Activated T-cell treated with anti-CD3 and anti-CD28 coated beads, Interleukin-2, amount 50 U/mL, for 72 hours (primary cell): ENCODE measurements around the gene PSMD5. TPM values are rescaled to one million over a fixed set of nuclear protein-coding genes. Genes with fewer than 3 reads are reported as not detected.
A peak's percentile ranks its signal among the peaks of the same experiment; 100 is the strongest.

Source experiments
- ATAC-seq, 2 donors: fragments of 150-1000 bp; cut with Tn5 transposase; replicated peaks in 1 of 2; 2 replicates each; pipeline ENCODE4 v1.10.0; 2021; ENCODE audit warnings: moderate library complexity in 2 of 2, mild to moderate bottlenecking in 1 of 2
- DNase-seq, 2 donors: peaks; one replicate each; pipeline ENCODE4 v3.0.0; 2021 to 2022; ENCODE audit warnings: mixed read lengths in 1 of 2
- H3K27ac Mint-ChIP-seq: one replicate; pipeline ENCODE4 v1.8.0; 2022; ENCODE audit warnings: mild to moderate bottlenecking, moderate library complexity, mixed read lengths
- H3K27me3 Mint-ChIP-seq: one replicate; pipeline ENCODE4 v1.8.0; 2022; ENCODE audit warnings: low read depth, mixed read lengths
- H3K36me3 Mint-ChIP-seq, 2 donors: one replicate each; pipeline ENCODE4 v1.8.0; 2022; ENCODE audit warnings: mixed read lengths in 2 of 2, mild to moderate bottlenecking in 1 of 2; ENCODE audit not compliant: insufficient read depth in 2 of 2
- H3K4me1 Mint-ChIP-seq: one replicate; pipeline ENCODE4 v1.8.0; 2022; ENCODE audit warnings: low read depth, mixed read lengths
- H3K4me3 Mint-ChIP-seq, 2 donors: one replicate each; pipeline ENCODE4 v1.8.0; 2022; ENCODE audit warnings: mild to moderate bottlenecking in 2 of 2, mixed read lengths in 2 of 2, moderate library complexity in 2 of 2
- H3K9me3 Mint-ChIP-seq, 2 donors: one replicate each; pipeline ENCODE4 v1.8.0; 2022; ENCODE audit warnings: mixed read lengths in 2 of 2
- total RNA-seq, 2 donors: library from RNA; stranded (reverse); gene quantifications; one replicate each; pipeline ENCODE4 v1.2.3, GENCODE V29; 2022

PSMD5 gene
- total RNA-seq = 10 to 100 TPM; 48.6 to 59.0 TPM

DNA sequence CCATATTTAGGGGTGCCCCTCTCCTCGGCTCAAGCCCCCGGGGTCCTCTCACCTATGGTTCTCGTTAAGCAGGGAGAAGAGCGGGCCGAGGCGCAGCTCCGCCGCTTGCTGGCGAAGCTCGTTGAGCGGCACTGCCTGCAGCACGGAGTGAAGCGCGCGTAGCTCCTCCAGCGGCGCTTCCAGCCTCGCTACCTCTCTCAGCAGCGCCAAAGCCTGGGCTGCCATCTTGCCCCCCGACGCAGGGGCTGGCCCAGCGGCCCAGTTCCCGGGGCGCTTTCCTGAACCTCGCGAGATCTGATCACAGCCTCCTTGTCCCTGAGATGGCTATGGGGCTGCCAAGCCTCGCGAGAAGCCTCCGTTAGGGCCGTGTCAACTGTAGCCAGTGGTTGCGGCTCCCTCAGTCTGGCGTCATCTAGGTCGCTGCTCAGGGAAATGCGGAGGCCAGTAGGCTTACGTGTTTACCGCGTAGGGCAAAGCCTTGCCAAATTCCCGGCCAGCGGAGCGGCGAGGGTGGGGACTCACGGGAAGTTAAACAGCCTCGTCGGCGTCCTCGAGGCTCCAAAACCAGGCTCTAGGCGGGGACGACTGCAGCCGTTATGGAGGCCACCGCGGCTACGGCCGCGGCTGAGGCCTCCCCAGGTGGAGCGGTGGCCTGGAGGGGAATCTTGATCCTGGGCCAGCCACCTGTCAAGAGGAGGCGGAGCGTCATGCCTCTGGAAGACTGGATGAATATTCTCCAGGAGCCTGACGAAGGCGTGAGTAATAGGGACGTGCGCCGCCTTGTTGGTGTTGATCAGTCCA lies at the start of gene PSMD5:
Gene PSMD5 (minus strand): TSS at position 238 of the 801 bp plus-strand sequence. CDS start 13 bp downstream, at position 225.
- no peaks in the 10 kb centered on the region for H3K9me3 Mint-ChIP-seq

DNA sequence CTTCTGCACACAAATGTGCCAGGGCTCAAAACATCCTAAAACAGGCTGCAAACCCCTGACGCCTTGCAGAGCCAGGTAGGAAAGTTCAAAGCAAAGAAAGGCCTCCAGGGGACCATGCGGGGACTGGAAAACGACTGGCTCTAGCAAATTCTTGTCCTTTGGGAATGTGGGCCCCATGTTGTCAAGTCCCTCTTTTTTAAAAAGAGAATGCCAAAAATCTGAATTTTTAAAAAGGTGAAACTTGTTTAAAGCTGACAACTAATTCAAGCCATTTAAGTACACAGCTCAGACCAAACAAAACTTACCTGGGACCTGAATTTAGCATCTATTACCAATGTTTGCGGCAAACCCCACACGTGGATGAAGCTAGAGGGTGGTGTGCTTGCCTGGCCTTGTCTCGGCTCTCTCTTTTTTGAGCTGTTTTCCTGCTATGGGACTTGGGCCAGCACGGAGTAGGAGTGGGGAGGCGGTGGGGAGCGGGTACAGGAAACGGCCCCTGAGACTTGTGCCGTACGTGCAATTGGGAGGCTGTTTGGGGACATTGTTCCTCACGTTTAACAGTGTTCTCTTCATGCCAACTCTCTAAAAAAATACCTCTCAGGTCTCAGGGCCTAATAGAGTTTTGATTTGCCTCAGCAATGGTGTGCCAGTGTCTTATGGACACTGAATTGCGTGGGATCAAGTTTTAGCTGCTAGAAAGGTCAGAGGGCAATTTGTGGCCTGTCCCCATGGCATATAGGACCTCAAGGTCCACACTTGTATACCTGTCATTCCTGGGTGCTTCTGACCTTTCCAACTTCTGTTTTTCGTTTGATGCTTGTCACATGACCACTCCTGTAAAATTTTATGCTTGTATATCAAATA lies 49.4 kb upstream of the PSMD5 start:
- ATAC-seq (peak; percentile 12 to 25), DNase-seq (no peak)
- Mint-ChIP-seq H3K9me3 (no peaks in the 10 kb centered on the region), H3K4me3 (peak overlapping the region; percentile 75 to 88), H3K4me1 (peaks cover 90% of the 10 kb centered on the region), H3K27me3 (no peaks in the 10 kb centered on the region), H3K27ac (peak overlapping the region; percentile 100), H3K36me3 (peaks cover 2% of the 10 kb centered on the region in 2 donors)

More for the DNA sequence above, at the start of gene PSMD5:
- H3K4me1 Mint-ChIP-seq = peaks cover 75% of the 10 kb centered on the region
- DNase-seq (peak; percentile 97 to 98), ATAC-seq (peak; percentile 88 to 90)
- peak within 1 kb of the TSS; percentile 98 to 100 for H3K4me3 Mint-ChIP-seq
- peaks cover 5 to 14% of the 10 kb centered on the region in 2 donors for H3K36me3 Mint-ChIP-seq
- H3K27me3 Mint-ChIP-seq = no peaks in the 10 kb centered on the region
- peak within 1 kb of the TSS; percentile 99 for H3K27ac Mint-ChIP-seq

DNA sequence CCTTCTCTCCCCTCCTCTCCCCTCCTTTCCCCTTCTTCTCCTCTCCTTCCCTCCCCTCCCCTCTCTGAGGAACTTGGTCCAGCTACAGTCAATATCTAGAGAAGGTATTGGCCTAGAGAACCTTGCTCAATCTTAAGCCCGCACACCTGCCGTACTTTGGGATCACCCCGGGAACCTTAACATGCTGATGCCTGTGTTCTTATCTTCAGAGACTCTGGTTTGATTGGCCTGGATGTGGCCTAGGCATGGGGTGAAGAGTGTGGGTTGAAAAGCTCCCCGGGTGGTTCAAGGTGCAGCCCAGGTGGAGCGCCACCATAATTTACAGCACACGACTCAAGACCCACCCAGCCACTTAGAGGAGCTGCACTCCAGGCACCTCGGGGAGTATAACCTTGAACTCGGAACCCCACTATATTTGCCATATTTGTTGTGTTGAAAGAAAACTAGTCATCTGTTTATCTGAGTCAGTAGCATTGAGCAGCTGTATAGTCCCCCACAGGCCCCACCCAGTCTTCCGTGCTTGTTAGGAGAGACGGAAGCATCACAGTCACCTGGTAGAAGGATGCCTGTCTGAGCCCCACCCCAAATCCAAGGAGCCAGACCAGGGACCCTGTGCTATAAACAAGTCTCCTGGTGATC lies 48.6 kb upstream of the PSMD5 start:
- Mint-ChIP-seq H3K4me1 (peaks cover 90% of the 10 kb centered on the region), H3K9me3 (no peaks in the 10 kb centered on the region), H3K36me3 (peaks cover 0 to 2% of the 10 kb centered on the region in 2 donors), H3K27me3 (no peaks in the 10 kb centered on the region), H3K27ac (peak overlapping the region; percentile 100), H3K4me3 (peak overlapping the region; percentile 75 to 88)
- ATAC-seq (peak; percentile 61 to 65), DNase-seq (peak; percentile 76 to 78)

DNA sequence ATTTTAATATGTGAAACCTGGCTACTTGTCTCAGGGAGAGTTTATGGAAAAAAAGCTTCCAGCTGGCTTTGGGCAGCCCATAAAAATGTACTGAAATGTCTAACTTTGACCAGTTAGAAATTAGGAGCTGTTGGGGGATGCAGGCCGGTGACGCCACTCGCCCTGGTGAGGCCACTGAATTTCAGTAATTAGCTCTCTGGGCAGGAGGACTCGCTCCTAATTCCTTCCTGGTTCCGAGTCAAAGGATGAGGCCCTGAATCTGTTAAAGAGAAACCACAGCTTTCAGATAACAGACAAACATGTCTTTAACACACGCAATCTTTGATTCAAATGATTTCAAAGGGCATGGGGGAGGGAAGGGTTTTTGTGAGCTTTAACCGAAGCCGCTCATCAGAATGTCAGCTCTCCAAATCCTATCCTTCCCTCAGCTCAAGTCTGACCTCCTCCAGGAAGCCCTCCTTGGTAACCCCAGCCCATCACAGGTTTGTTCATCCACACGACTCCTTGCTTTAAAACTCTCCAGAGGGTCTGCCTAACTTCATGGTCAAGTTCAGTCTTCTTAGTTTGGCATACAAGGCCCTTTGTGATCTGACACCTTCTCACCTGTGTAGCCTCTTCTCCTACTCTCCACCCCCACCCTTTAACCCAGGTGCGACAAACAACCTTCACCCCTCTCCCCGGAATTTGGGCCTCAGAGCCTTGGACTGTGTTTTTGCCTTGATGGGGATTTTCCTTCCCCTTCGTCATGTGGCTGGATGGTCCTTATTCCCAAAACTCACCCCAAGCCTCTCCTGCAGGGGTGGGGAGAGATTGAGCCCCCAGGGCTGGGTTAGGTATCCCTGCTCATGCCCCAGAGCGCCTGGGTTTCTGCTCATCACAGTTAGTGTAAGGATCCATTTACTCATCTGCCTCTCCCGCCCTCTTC lies 47.9 kb upstream of the PSMD5 start:
- peak in 1 of 2 donors; percentile 0 for ATAC-seq
- Mint-ChIP-seq H3K4me1 (peaks cover 90% of the 10 kb centered on the region), H3K36me3 (peaks cover 0 to 2% of the 10 kb centered on the region in 2 donors)

DNA sequence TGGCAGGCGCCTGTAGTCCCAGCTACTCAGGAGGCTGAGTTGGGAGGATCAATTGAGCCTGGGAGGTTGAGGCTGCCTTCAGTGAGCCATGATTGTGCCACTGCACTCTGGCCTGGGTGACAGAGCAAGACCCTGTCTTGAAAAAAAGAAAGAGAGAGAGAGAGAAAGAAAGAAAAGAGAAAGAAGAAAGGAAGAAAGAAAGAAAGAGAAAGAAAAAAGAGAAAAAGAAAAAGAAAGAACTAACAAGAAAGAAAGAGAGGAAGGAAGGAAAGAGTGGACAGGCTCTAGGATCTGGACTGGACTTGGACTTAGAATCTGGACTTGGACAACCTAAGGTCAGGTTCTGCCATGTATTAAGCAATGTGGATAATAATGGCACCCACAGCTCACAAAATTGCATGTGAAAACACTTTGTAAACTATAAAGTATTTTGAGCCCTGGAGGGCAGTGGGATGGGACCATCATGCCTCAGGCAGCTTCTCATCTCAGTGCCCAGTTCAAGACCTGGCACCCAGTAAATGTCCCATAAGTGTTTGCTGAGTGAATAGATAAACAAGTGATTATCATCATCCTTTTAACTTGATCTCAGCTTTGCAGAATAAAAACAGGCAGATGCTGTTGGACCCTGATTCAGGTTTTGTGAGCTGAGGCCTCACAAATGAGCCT lies 47.0 kb upstream of the PSMD5 start:
- H3K36me3 Mint-ChIP-seq = peaks cover 0 to 2% of the 10 kb centered on the region in 2 donors
- H3K4me3 Mint-ChIP-seq = peak overlapping the region; percentile 75 to 88
- ATAC-seq = no peak

More for the DNA sequence above, 47.9 kb upstream of the PSMD5 start:
- Mint-ChIP-seq H3K27ac (peak overlapping the region; percentile 100), H3K27me3 (no peaks in the 10 kb centered on the region), H3K9me3 (no peaks in the 10 kb centered on the region), H3K4me3 (peak overlapping the region; percentile 75 to 88)
- DNase-seq = no peak

DNA sequence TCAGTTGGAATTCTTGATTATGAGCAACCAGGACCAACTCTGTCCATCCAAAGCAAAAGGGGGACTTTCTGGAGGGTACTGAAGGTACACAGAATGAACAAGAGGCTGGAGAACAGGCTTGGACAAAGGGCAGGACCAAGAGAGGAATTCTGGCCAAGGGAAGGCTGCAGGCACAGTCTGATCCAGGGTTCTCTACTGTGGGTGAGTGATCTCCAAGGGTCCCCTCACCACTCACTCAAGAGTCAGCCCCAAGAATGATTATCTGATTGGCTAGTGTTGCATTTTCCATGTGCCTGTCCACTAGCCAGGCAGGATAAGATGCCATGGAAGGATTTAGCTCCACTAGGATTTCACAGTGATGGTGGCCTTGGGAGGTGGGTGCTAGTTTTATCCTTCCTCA lies 45.9 kb upstream of the PSMD5 start:
- H3K27me3 Mint-ChIP-seq = no peaks in the 10 kb centered on the region
- no peak overlapping the region for H3K4me3 Mint-ChIP-seq
- DNase-seq (no peak), ATAC-seq (no peak)
- H3K36me3 Mint-ChIP-seq = peaks cover 0 to 2% of the 10 kb centered on the region in 2 donors
- H3K27ac Mint-ChIP-seq = peak overlapping the region; percentile 100
- H3K4me1 Mint-ChIP-seq = peaks cover 83% of the 10 kb centered on the region
- no peaks in the 10 kb centered on the region for H3K9me3 Mint-ChIP-seq

More for the DNA sequence above, 47.0 kb upstream of the PSMD5 start:
- H3K27me3 Mint-ChIP-seq = no peaks in the 10 kb centered on the region
- no peak for DNase-seq
- H3K27ac Mint-ChIP-seq = peak overlapping the region; percentile 100
- peaks cover 84% of the 10 kb centered on the region for H3K4me1 Mint-ChIP-seq
- H3K9me3 Mint-ChIP-seq = no peaks in the 10 kb centered on the region

DNA sequence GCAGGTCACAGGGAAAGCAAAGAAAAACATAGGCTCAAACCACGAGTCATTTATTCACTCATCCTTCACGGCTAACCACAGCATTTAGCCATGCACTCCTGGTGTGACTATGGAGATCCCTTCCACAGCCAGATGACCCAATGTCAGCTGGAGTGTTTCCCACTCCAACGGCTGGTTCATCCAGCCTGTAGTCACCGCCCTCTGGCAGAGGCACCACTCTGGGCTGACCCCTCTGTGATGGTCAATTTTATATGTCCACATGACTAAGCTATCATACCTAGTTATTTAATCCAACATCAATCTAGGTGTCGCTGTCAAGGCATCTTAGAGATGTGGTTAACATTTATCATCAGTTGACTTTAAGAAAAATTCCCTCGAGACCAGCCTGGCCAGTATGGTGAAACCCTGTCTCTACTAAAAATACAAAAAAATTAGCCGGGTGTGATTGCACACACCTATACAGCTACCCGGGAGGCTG lies 43.8 kb upstream of the PSMD5 start:
- Mint-ChIP-seq H3K36me3 (no peaks in the 10 kb centered on the region), H3K27ac (peak overlapping the region; percentile 86), H3K4me1 (peaks cover 80% of the 10 kb centered on the region), H3K27me3 (no peaks in the 10 kb centered on the region), H3K9me3 (no peaks in the 10 kb centered on the region), H3K4me3 (no peak overlapping the region)
- DNase-seq (no peak), ATAC-seq (peak; percentile 3 to 25)

DNA sequence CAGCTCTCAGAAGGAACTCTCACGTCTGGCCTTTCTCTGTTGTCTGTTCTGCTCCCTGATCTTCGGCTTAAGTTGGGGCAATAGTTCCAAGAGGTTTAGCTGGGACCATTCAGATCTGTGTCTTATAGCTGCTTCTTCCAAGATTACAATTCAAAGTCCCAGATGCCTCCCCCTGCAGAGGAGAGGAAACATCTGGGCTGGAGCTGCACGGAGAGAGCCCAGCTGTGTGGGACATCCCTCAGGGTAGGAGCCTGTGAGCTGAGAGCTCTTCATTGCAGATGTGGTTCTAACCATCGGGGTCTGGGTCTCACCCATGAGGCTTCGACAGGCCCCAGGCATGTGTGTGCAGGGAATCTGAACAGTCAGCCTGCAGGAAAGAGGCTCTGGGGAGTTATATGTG lies 43.2 kb upstream of the PSMD5 start:
- no peaks in the 10 kb centered on the region for H3K27me3 Mint-ChIP-seq
- no peaks in the 10 kb centered on the region for H3K9me3 Mint-ChIP-seq
- no peaks in the 10 kb centered on the region for H3K36me3 Mint-ChIP-seq
- H3K27ac Mint-ChIP-seq = peak overlapping the region; percentile 38
- H3K4me3 Mint-ChIP-seq = no peak overlapping the region
- H3K4me1 Mint-ChIP-seq = peaks cover 80% of the 10 kb centered on the region
- DNase-seq (no peak), ATAC-seq (no peak)

DNA sequence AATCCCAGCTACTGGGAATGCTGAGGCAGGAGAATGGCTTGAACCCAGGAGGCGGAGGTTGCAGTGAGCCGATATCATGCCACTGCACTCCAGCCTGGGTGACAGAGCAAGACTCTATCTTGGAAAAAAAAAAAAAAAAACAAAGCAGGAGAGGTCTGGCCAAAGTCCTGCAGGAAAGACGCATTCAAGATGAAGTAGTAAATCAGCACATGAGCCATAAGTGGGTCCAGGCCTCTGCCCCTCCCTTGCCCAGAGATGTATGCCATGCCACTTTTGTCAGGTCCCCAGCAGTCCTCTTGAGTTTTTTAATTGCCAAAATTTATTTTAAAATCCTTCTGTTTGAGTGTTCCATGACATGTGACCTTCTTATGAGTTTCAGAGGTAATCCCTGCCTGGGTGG lies 42.7 kb upstream of the PSMD5 start:
- Mint-ChIP-seq H3K4me3 (no peak overlapping the region), H3K27ac (no peak overlapping the region), H3K4me1 (peaks cover 80% of the 10 kb centered on the region), H3K36me3 (no peaks in the 10 kb centered on the region), H3K9me3 (no peaks in the 10 kb centered on the region), H3K27me3 (no peaks in the 10 kb centered on the region)
- no peak for DNase-seq
- ATAC-seq = no peak

DNA sequence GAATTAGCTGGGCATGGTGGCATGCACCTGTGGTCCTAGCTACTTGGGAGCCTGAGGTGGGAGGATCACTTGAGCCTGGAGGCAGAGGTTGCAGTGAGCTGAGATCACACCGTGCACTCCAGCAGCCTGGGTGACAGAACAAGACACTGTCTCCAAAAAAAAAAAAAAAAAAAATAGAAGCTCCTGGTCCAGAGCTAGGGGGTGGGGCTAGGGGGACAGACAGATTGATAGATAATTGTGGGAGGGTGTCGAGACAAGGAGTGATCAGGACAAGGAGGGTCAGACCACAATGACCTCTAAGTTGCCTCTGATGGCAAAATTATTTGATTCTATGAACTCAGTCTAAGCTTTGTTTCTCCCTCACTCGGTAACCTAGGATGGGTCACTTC lies 40.9 kb upstream of the PSMD5 start:
- Mint-ChIP-seq H3K4me3 (no peak overlapping the region), H3K27me3 (no peaks in the 10 kb centered on the region), H3K36me3 (peaks cover 0 to 2% of the 10 kb centered on the region in 2 donors), H3K9me3 (no peaks in the 10 kb centered on the region), H3K27ac (peak overlapping the region; percentile 54), H3K4me1 (peaks cover 81% of the 10 kb centered on the region)
- no peak for DNase-seq
- ATAC-seq = no peak

DNA sequence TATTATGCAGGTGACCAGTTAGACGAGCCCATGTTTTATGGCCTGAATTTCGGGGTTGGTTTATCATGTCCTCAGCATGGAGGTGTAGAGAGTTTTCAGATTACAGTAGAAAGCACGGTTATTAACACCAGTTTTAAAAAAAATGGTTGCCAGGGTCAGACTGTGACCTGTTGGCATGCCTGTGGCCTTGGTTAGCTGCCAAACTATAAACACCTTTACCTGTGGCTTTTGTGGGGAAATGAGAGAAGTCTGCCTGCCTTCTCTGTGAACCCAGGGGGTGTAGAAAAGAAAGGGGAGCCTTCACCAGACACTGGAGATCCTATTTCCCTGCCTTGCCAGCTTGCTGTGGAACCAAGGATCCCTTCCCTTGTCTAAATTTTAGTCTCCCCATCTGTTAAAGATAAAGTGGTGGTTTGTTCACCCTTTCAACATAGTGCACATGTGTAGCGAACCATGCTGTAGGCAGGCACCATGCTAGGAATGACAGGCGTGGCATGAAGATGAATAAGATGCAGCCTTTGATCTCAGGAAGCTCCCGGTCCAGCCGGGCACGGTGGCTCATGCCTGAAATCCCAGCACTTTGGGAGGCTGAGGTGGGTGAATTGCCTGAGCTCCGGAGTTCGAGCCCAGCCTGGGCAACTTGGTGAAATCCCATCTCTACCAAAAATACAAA lies 40.3 kb upstream of the PSMD5 start:
- Mint-ChIP-seq H3K27me3 (no peaks in the 10 kb centered on the region), H3K4me3 (peak overlapping the region; percentile 24 to 36), H3K9me3 (no peaks in the 10 kb centered on the region), H3K36me3 (peaks cover 0 to 2% of the 10 kb centered on the region in 2 donors), H3K4me1 (peaks cover 81% of the 10 kb centered on the region), H3K27ac (peak overlapping the region; percentile 54)
- DNase-seq (no peak), ATAC-seq (no peak)
